Transverse colon (tissue), 4 donors: ENCODE measurements around the gene WWOX. TPM values are rescaled to one million over a fixed set of nuclear protein-coding genes. Genes with fewer than 3 reads are reported as not detected.

Experiments used
- DNase-seq: peaks from one replicate; pipeline ENCODE4 v3.0.0-alpha.2; 2019
- H3K27ac ChIP-seq, 4 donors: fragments of 200-600 bp; sonication (generic); 2 replicates each; pipeline ENCODE4 v1.5.1; 2016 to 2018; ENCODE audit warnings: inconsistent platforms in 4 of 4
- H3K27me3 ChIP-seq: fragments of 200-600 bp; sonication (generic); 2 replicates; pipeline ENCODE4 v1.5.1; 2017; ENCODE audit warnings: inconsistent platforms
- H3K36me3 ChIP-seq, 4 donors: fragments of 200-600 bp; sonication (generic); 2 replicates each; pipeline ENCODE4 v1.5.1; 2017 to 2019; ENCODE audit warnings: inconsistent platforms in 4 of 4
- H3K4me1 ChIP-seq, 4 donors: fragments of 200-600 bp; sonication (generic); 2 replicates each; pipeline ENCODE4 v1.5.1; 2017 to 2020; ENCODE audit warnings: inconsistent platforms in 4 of 4
- H3K4me3 ChIP-seq, 4 donors: fragments of 200-600 bp; sonication (generic); 1 replicate in 1 of 4; 2 replicates in 3 of 4; pipeline versions ENCODE4 v1.5.1 to v1.6.1; 2017 to 2019; ENCODE audit warnings: inconsistent platforms in 4 of 4
- H3K9me3 ChIP-seq, 2 donors: fragments of 200-600 bp; sonication (generic); 2 replicates each; pipeline ENCODE4 v1.5.1; 2017 to 2019; ENCODE audit warnings: inconsistent platforms in 2 of 2
- CTCF ChIP-seq, 5 experiments: fragments of 200-600 bp in 3 of 5; fragments of 450-650 bp in 2 of 5; sonication (generic) in 3 of 5; IDR thresholded peaks; 1 replicate in 2 of 5; 2 replicates in 3 of 5; pipeline ENCODE4 v1.5.1; 2016 to 2017; ENCODE audit warnings: antibody characterized with exemption in 5 of 5, inconsistent platforms in 3 of 5, mild to moderate bottlenecking in 2 of 5, moderate library complexity in 1 of 5
- EP300 ChIP-seq: sonication (generic); formaldehyde crosslinking; IDR thresholded peaks from one replicate; pipeline ENCODE4 v1.6.1; 2017; ENCODE audit warnings: antibody characterized with exemption, low read depth
- POLR2A ChIP-seq: fragments of 450-650 bp; IDR thresholded peaks from one replicate; pipeline ENCODE4 v1.6.1; 2016; ENCODE audit warnings: antibody characterized with exemption, mild to moderate bottlenecking, moderate library complexity
- POLR2AphosphoS5 ChIP-seq, 3 donors: sonication (generic); formaldehyde crosslinking; IDR thresholded peaks; one replicate each; pipeline ENCODE4 v1.6.1; 2016; ENCODE audit warnings: antibody characterized with exemption in 3 of 3
- WGBS, 2 donors: methylation state at CpG; one replicate each; pipeline ENCODE4 v1.1.5; 2018; ENCODE audit warnings: low coverage in 1 of 2; 5-methylcytosine and 5-hydroxymethylcytosine counted together
- in situ Hi-C, 4 donors: fragments of 200-750 bp; cut with MboI; loops; one replicate each; pipeline versions ENCODE4 v1.15.0 to v1.15.1; 2017; ENCODE audit warnings: low sequenced_read_pairs in 3 of 4, low pct_ligation_motif_present in 1 of 4, low pct_unique_long_range_greater_than_20kb in 1 of 4
- intact Hi-C: fragments of 100-400 bp; cut with DNase I; formaldehyde crosslinking; loops from one replicate; pipeline ENCODE4 v1.15.1; 2023; ENCODE audit warnings: low total_unique reads
- total RNA-seq, 4 donors: library from RNA; depleted of rRNA; stranded (reverse); fragments of >200 nt; gene quantifications; one replicate each; pipeline ENCODE4 v1.1.0, GENCODE V29; 2016

Gene WWOX
- total RNA-seq, 4 donors from 2014 or later: 11.2 to 53.8 (median 24.8) TPM

- Histone ChIP-seq H3K4me3 (no peak overlapping the region), H3K27me3 (no peaks in the 10 kb centered on the region), H3K36me3 (no peaks in the 10 kb centered on the region), H3K9me3 (no peaks in the 10 kb centered on the region), H3K27ac (no peak overlapping the region), H3K4me1 (peaks cover 0 to 13% (median 6%) of the 10 kb centered on the region in 4 donors)
- in situ Hi-C loops (no loop called here), intact Hi-C loops (no loop called here)
- DNase-seq: no peak
- TF ChIP-seq POLR2AphosphoS5 (IDR thresholded peaks at IDR 0.05) (no peak), EP300 (no peak)
- 38 to 64% methylated on average over 5 to 6 of the region's 6 CpGs for WGBS, 2 donors
These were observed 197.7 kb downstream of the WWOX start for GRCh38 chr16:78297066-78297666.

- H3K4me3 ChIP-seq: no peak overlapping the region
- no peaks in the 10 kb centered on the region for H3K27me3 ChIP-seq
- intact Hi-C loops (no loop called here), in situ Hi-C loops (no loop called here)
- H3K27ac ChIP-seq: no peak overlapping the region
- DNase-seq: no peak
- H3K4me1 ChIP-seq: no peaks in the 10 kb centered on the region
- no peaks in the 10 kb centered on the region for H3K36me3 ChIP-seq
- no peaks in the 10 kb centered on the region for H3K9me3 ChIP-seq
- WGBS, 2 donors: 87 to 95% methylated on average over 5 to 6 of the region's 6 CpGs
- TF ChIP-seq EP300 (no peak), POLR2AphosphoS5 (IDR thresholded peaks at IDR 0.05) (no peak), POLR2A (no peak)
These were observed 199.5 kb downstream of the WWOX start for GRCh38 chr16:78298986-78299385.

- H3K36me3 ChIP-seq: no peaks in the 10 kb centered on the region
- WGBS, 2 donors: 70% methylated on average over 3 of the region's 3 CpGs
- no peak for TF ChIP-seq POLR2A
These were observed 201.0 kb downstream of the WWOX start for GRCh38 chr16:78300469-78300868.

GRCh38 chr16:78303946-78304345 lies 204.5 kb downstream of the WWOX start:
- no peaks in the 10 kb centered on the region for H3K36me3 ChIP-seq
- in situ Hi-C loops (no loop called here), intact Hi-C loops (no loop called here)
- peak in 1 of 3 donors; percentile 13 for TF ChIP-seq POLR2AphosphoS5 (IDR thresholded peaks at IDR 0.05)
- no peak for TF ChIP-seq POLR2A
- no peaks in the 10 kb centered on the region for H3K9me3 ChIP-seq
- H3K27ac ChIP-seq: peak overlapping the region in 1 of 4 donors; percentile 16
- DNase-seq: no peak
- no peak overlapping the region for H3K4me3 ChIP-seq
- WGBS, 2 donors: 72 to 73% methylated on average over 4 of the region's 4 CpGs
- no peaks in the 10 kb centered on the region for H3K27me3 ChIP-seq
- H3K4me1 ChIP-seq: no peaks in the 10 kb centered on the region

More at GRCh38 chr16:78300469-78300868, 201.0 kb downstream of the WWOX start:
- H3K4me1 ChIP-seq: no peaks in the 10 kb centered on the region
- no peak overlapping the region for H3K4me3 ChIP-seq
- H3K27me3 ChIP-seq: no peaks in the 10 kb centered on the region
- no peaks in the 10 kb centered on the region for H3K9me3 ChIP-seq
- in situ Hi-C loops (no loop called here), intact Hi-C loops (no loop called here)
- H3K27ac ChIP-seq: no peak overlapping the region
- DNase-seq: no peak

- in situ Hi-C loops: no loop called here
- H3K4me1 ChIP-seq: peaks cover 0 to 2% (median 0%) of the 10 kb centered on the region in 4 donors
- 100% methylated on average over 1 of the region's 1 CpG for WGBS, 2 donors
These were observed 206.9 kb downstream of the WWOX start for GRCh38 chr16:78306361-78306760.

More at GRCh38 chr16:78306361-78306760, 206.9 kb downstream of the WWOX start:
- no peaks in the 10 kb centered on the region for H3K36me3 ChIP-seq
- TF ChIP-seq CTCF (IDR thresholded peaks at IDR 0.05): no peak
- no peak for TF ChIP-seq EP300
- TF ChIP-seq POLR2A: no peak
- TF ChIP-seq POLR2AphosphoS5 (IDR thresholded peaks at IDR 0.05): no peak
- no peak overlapping the region for H3K27ac ChIP-seq
- H3K27me3 ChIP-seq: no peaks in the 10 kb centered on the region
- DNase-seq: no peak
- H3K9me3 ChIP-seq: no peaks in the 10 kb centered on the region
- intact Hi-C loops: no loop called here
- no peak overlapping the region for H3K4me3 ChIP-seq
